SK-N-SH (cell line): ENCODE results near the gene TMEM131L. TPM values are rescaled to one million over a fixed set of nuclear protein-coding genes. Genes with fewer than 3 reads are reported as not detected.
A peak's percentile ranks its signal among the peaks of the same experiment; 100 is the strongest.

Experiments used
- CTCF ChIA-PET: fragments of 300-600, 350-600 bp; formaldehyde crosslinking; extraction: SDS; loops from one replicate; lab custom pipeline; 2021; lab: Yijun Ruan, JAX
- POLR2A ChIA-PET: fragments of 350-600 bp; sonication (Branson Sonifier 250); formaldehyde crosslinking; extraction: SDS; loops from one replicate; lab custom pipeline; 2020; ENCODE audit warnings: antibody characterized with exemption, inconsistent platforms; lab: Yijun Ruan, JAX
- DNase-seq: peaks from one replicate; pipeline ENCODE4 v3.0.0; 2012
- H2AFZ ChIP-seq: fragments of 200-600 bp; sonication (generic); 2 replicates; pipeline ENCODE4 v1.8.1; 2016; ENCODE audit warnings: antibody characterized with exemption, mild to moderate bottlenecking, low read depth
- H3F3A ChIP-seq: fragments of 200-600 bp; sonication (generic); replicated peaks from 2 replicates; pipeline ENCODE3; 2016; ENCODE audit warnings: antibody characterized with exemption, mild to moderate bottlenecking; ENCODE audit not compliant: insufficient read depth
- H3K27ac ChIP-seq, 2 experiments: fragments of 200-500 bp in 1 of 2; fragments of 200-600 bp in 1 of 2; sonication (Bioruptor generic) in 1 of 2; sonication (generic), shearing (Covaris generic) in 1 of 2; 2 replicates each; pipeline versions ENCODE4 v1.5.1 to v1.6.1; 2014 to 2016; ENCODE audit warnings: low read depth in 2 of 2, inconsistent platforms in 1 of 2, low read length in 1 of 2, mild to moderate bottlenecking in 1 of 2, mixed read lengths in 1 of 2
- H3K27me3 ChIP-seq: fragments of 200-600 bp; sonication (generic), shearing (Covaris generic); 2 replicates; pipeline ENCODE4 v1.6.1; 2016; ENCODE audit warnings: mixed run types; ENCODE audit not compliant: insufficient read depth
- H3K36me3 ChIP-seq, 2 experiments: fragments of 200-500 bp in 1 of 2; fragments of 200-600 bp in 1 of 2; sonication (Bioruptor generic) in 1 of 2; sonication (generic) in 1 of 2; replicated peaks in 1 of 2; 2 replicates each; pipeline versions ENCODE3 to v1.5.1; 2014 to 2016; ENCODE audit warnings: low read length in 1 of 2, mild to moderate bottlenecking in 1 of 2; ENCODE audit not compliant: insufficient read depth in 2 of 2, control insufficient read depth in 1 of 2
- H3K4me1 ChIP-seq, 2 experiments: fragments of 200-500 bp in 1 of 2; fragments of 200-600 bp in 1 of 2; sonication (Bioruptor generic) in 1 of 2; sonication (generic), shearing (Covaris generic) in 1 of 2; 2 replicates each; pipeline versions ENCODE4 v1.5.1 to v1.6.1; 2014 to 2016; ENCODE audit warnings: low read depth in 1 of 2, low read length in 1 of 2, mixed run types in 1 of 2; ENCODE audit not compliant: insufficient read depth in 2 of 2, control insufficient read depth in 1 of 2
- H3K4me2 ChIP-seq: fragments of 200-600 bp; sonication (generic), shearing (Covaris generic); 2 replicates; pipeline ENCODE4 v1.6.1; 2017; ENCODE audit warnings: mixed run types
- H3K4me3 ChIP-seq, 2 experiments: fragments of 200-500 bp in 1 of 2; fragments of 200-600 bp in 1 of 2; sonication (Bioruptor generic) in 1 of 2; sonication (generic), shearing (Covaris generic) in 1 of 2; 2 replicates each; pipeline versions ENCODE4 v1.5.1 to v1.8.1; 2014 to 2016; ENCODE audit warnings: low read depth in 2 of 2, inconsistent platforms in 1 of 2, low read length in 1 of 2, mild to moderate bottlenecking in 1 of 2, mixed read lengths in 1 of 2, moderate library complexity in 1 of 2
- H3K79me2 ChIP-seq: fragments of 200-600 bp; sonication (generic); 2 replicates; pipeline ENCODE4 v1.8.1; 2017; ENCODE audit warnings: mild to moderate bottlenecking; ENCODE audit not compliant: insufficient read depth
- H3K9ac ChIP-seq: fragments of 200-600 bp; sonication (generic); 2 replicates; pipeline ENCODE4 v1.6.1; 2017; ENCODE audit warnings: mixed run types
- H3K9me2 ChIP-seq: fragments of 200-600 bp; sonication (generic); 2 replicates; pipeline ENCODE4 v1.6.1; 2017; ENCODE audit warnings: mixed run types
- H3K9me3 ChIP-seq: fragments of 200-600 bp; sonication (generic); 2 replicates; pipeline ENCODE4 v1.6.1; 2017; ENCODE audit warnings: mixed run types, mild to moderate bottlenecking, moderate library complexity
- H4K20me1 ChIP-seq: fragments of 200-600 bp; sonication (generic); 2 replicates; pipeline ENCODE4 v1.6.1; 2017; ENCODE audit warnings: mild to moderate bottlenecking, mixed run types; ENCODE audit not compliant: insufficient read depth
- CHD2 ChIP-seq: fragments of 150-350 bp; IDR thresholded peaks from 2 replicates; pipeline ENCODE4 v1.6.1; 2018; ENCODE audit warnings: low read length; ENCODE audit not compliant: partially characterized antibody
- CTCF ChIP-seq: fragments of 200-600 bp; sonication (generic); IDR thresholded peaks from 2 replicates; pipeline ENCODE4 v1.6.1; 2017; ENCODE audit warnings: antibody characterized with exemption, mild to moderate bottlenecking, moderate library complexity
- EP300 ChIP-seq, 2 experiments: IDR thresholded peaks; 2 replicates each; pipeline versions ENCODE4 v1.4.0 to v1.6.1; 2012; ENCODE audit warnings: borderline replicate concordance in 1 of 2, low read depth in 1 of 2, low read length in 1 of 2
- EZH2phosphoT487 ChIP-seq: fragments of 200-600 bp; sonication (generic); IDR thresholded peaks from 2 replicates; pipeline ENCODE4 v1.6.1; 2017; ENCODE audit warnings: low read depth, mixed run types, mild to moderate bottlenecking, antibody characterized with exemption, moderate library complexity, borderline replicate concordance
- GATA2 ChIP-seq: sonication (generic); formaldehyde crosslinking; IDR thresholded peaks from 2 replicates; pipeline ENCODE4 v1.5.0; 2020; ENCODE audit warnings: mild to moderate bottlenecking, missing genetic modification reagents
- IRF3 ChIP-seq: fragments of 150-350 bp; IDR thresholded peaks from 2 replicates; pipeline ENCODE4 v1.6.1; 2016; ENCODE audit warnings: mild to moderate bottlenecking, low read depth, low read length
- MAX ChIP-seq: IDR thresholded peaks from 2 replicates; pipeline ENCODE4 v1.4.0; 2012; ENCODE audit warnings: low read depth
- PBX3 ChIP-seq: IDR thresholded peaks from 2 replicates; pipeline ENCODE4; 2012
- RAD21 ChIP-seq: IDR thresholded peaks from 2 replicates; pipeline ENCODE4 v1.6.1; 2012; ENCODE audit warnings: mild to moderate bottlenecking, low read length
- REST ChIP-seq: IDR thresholded peaks from 2 replicates; pipeline ENCODE4 v1.6.1; 2012; ENCODE audit warnings: mild to moderate bottlenecking, low read depth, low read length, moderate library complexity
- USF1 ChIP-seq: IDR thresholded peaks from 2 replicates; pipeline ENCODE4 v1.4.0; 2012; ENCODE audit warnings: low read depth, borderline replicate concordance
- USF2 ChIP-seq: fragments of 150-350 bp; IDR thresholded peaks from 2 replicates; pipeline ENCODE4 v1.6.1; 2017; ENCODE audit warnings: antibody characterized with exemption, low read length, low read depth, borderline replicate concordance
- ZBTB33 ChIP-seq: IDR thresholded peaks from 2 replicates; pipeline ENCODE4 v1.4.0; 2012; ENCODE audit warnings: low read depth, borderline replicate concordance
- WGBS: methylation state at CpG from one replicate; pipeline ENCODE4 v1.1.6; 2017; ENCODE audit warnings: low lambda C conversion rate; 5-methylcytosine and 5-hydroxymethylcytosine counted together
- polyA plus RNA-seq, 3 experiments: library from polyadenylated mRNA; depleted of rRNA; stranded (reverse); fragments of >200 nt; gene quantifications; 2 replicates each; pipeline ENCODE4 v1.2.3, GENCODE V29; 2012

The TMEM131L gene
- polyA plus RNA-seq, 1 of the 3 experiments (the other 2 are of a cell fraction): 6.2 TPM

GRCh38 chr4:153684971-153685371 lies 218.8 kb downstream of the TMEM131L start:
- no peaks in the 10 kb centered on the region for H4K20me1 ChIP-seq
- TF ChIP-seq CTCF: no peak
- TF ChIP-seq USF1: no peak
- TF ChIP-seq EZH2phosphoT487: no peak
- TF ChIP-seq EP300 (IDR thresholded peaks at IDR 0.05; ENCODE audit: borderline replicate concordance in 1 of 2, low read depth in 1 of 2, low read length in 1 of 2): no peak
- no peak for TF ChIP-seq REST
- TF ChIP-seq RAD21: no peak
- TF ChIP-seq ZBTB33: no peak
- TF ChIP-seq GATA2: no peak
- no peak for TF ChIP-seq USF2
- no peak for TF ChIP-seq IRF3
- TF ChIP-seq MAX: no peak
- TF ChIP-seq PBX3: no peak
- no peak for TF ChIP-seq CHD2
- H3K9me3 ChIP-seq: peaks cover 5% of the 10 kb centered on the region; the same call in 1 of the 2 replicates
- no peak for DNase-seq
- H3K4me1 ChIP-seq: peaks cover 0 to 12% of the 10 kb centered on the region in 2 experiments; a peak in 1 of 4 replicates
- no peak overlapping the region for H3K9ac ChIP-seq
- H3K36me3 ChIP-seq: no peaks in the 10 kb centered on the region
- ChIA-PET CTCF (interaction anchor here (1.0 to 3.3 kb wide), 4 partner anchors 15 to 65 kb away, joined by 3 to 21 read pairs (median 4); no protein-coding TSS in a partner anchor), POLR2A (no interaction called here)
- H3F3A ChIP-seq: no peaks in the 10 kb centered on the region
- H2AFZ ChIP-seq: no peak overlapping the region
- 84% methylated on average over 8 of the region's 9 CpGs for WGBS
- H3K4me2 ChIP-seq: peak overlapping the region; percentile 77
- peak overlapping the region; percentile 46 to 55; a peak in 3 of 4 replicates for H3K4me3 ChIP-seq
- peaks cover 31% of the 10 kb centered on the region for H3K27me3 ChIP-seq
- H3K79me2 ChIP-seq: no peaks in the 10 kb centered on the region
- H3K27ac ChIP-seq: no peak overlapping the region
- H3K9me2 ChIP-seq: no peaks in the 10 kb centered on the region
